ENCODE measurements around the gene CCDC159. TPM values are rescaled to one million over a fixed set of nuclear protein-coding genes. Genes with fewer than 3 reads are reported as not detected.

CCDC159 gene
- polyA plus RNA-seq, 1 of the 3 experiments (the other 2 are of a cell fraction): 25.2 TPM

DNA sequence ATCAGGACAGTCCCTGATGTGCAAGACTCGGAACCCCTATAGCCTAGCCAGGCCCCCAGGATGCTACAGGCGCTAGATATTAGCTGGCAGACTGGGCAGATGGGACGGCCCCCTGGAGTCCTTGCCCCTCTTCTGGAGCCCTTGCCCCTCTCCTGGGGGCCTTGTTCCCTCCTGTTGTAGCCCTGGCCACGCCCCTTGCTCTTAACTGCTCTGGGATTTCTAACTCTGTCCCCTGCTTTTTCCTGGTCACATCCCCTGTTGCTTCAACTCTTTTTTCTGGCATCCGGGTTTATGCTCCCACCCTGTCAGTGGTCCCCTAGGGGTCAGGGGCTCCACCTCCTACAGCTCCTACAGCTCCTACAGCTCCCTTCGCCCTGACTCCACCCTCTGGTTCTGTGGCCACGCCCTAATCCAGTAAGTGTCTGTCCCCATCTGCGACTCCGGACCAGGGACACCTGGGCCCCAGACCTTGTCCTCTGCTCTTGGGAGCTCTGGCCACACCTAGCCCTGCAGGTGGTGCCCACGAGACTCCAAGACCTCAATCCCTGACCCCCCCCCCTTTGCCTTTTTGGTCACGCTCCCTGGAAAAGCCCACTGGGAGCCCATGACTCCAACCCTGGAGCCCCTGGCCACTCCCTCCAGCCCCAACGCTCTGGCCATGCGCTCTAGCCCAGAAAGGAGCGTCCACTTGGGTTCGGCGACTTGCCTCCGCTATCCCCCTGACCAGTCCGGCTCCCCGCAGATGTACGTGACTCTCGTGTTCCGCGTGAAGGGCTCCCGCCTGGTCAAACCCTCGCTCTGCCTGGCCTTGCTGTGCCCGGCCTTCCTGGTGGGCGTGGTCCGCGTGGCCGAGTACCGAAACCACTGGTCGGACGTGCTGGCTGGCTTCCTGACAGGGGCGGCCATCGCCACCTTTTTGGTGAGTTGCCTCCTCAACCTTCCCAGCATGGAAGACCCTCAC is 15.7 kb downstream of the CCDC159 start:
- Histone ChIP-seq H3K4me2 (no peak overlapping the region), H3K9ac (no peak overlapping the region), H4K20me1 (ENCODE audit: insufficient read depth) (no peaks in the 10 kb centered on the region), H3K4me1 (ENCODE audit: control insufficient read depth in 1 of 2, insufficient read depth in 2 of 2, low read depth in 1 of 2, low read length in 1 of 2) (no peaks in the 10 kb centered on the region; a peak in 1 of 4 replicates), H3K4me3 (ENCODE audit: low read depth in 2 of 2, low read length in 1 of 2) (no peak overlapping the region), H3K27ac (ENCODE audit: low read depth in 2 of 2, low read length in 1 of 2) (no peak overlapping the region), H3F3A (replicated peaks; ENCODE audit: insufficient read depth) (no peaks in the 10 kb centered on the region), H2AFZ (ENCODE audit: low read depth) (no peak overlapping the region), H3K79me2 (ENCODE audit: insufficient read depth) (no peaks in the 10 kb centered on the region), H3K9me2 (no peaks in the 10 kb centered on the region), H3K27me3 (ENCODE audit: insufficient read depth) (no peaks in the 10 kb centered on the region), H3K36me3 (replicated peaks in 1 of 2; ENCODE audit: control insufficient read depth in 1 of 2, insufficient read depth in 2 of 2, low read length in 1 of 2) (peaks cover 0 to 12% of the 10 kb centered on the region in 2 experiments), H3K9me3 (no peaks in the 10 kb centered on the region)
- TF ChIP-seq, protein P1, sequence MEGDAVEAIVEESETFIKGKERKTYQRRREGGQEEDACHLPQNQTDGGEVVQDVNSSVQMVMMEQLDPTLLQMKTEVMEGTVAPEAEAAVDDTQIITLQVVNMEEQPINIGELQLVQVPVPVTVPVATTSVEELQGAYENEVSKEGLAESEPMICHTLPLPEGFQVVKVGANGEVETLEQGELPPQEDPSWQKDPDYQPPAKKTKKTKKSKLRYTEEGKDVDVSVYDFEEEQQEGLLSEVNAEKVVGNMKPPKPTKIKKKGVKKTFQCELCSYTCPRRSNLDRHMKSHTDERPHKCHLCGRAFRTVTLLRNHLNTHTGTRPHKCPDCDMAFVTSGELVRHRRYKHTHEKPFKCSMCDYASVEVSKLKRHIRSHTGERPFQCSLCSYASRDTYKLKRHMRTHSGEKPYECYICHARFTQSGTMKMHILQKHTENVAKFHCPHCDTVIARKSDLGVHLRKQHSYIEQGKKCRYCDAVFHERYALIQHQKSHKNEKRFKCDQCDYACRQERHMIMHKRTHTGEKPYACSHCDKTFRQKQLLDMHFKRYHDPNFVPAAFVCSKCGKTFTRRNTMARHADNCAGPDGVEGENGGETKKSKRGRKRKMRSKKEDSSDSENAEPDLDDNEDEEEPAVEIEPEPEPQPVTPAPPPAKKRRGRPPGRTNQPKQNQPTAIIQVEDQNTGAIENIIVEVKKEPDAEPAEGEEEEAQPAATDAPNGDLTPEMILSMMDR (IDR thresholded peaks at IDR 0.05): no peak
- no peak for TF ChIP-seq MXI1 (IDR thresholded peaks at IDR 0.05; ENCODE audit: low read depth, low read length)
- TF ChIP-seq, protein P2, sequence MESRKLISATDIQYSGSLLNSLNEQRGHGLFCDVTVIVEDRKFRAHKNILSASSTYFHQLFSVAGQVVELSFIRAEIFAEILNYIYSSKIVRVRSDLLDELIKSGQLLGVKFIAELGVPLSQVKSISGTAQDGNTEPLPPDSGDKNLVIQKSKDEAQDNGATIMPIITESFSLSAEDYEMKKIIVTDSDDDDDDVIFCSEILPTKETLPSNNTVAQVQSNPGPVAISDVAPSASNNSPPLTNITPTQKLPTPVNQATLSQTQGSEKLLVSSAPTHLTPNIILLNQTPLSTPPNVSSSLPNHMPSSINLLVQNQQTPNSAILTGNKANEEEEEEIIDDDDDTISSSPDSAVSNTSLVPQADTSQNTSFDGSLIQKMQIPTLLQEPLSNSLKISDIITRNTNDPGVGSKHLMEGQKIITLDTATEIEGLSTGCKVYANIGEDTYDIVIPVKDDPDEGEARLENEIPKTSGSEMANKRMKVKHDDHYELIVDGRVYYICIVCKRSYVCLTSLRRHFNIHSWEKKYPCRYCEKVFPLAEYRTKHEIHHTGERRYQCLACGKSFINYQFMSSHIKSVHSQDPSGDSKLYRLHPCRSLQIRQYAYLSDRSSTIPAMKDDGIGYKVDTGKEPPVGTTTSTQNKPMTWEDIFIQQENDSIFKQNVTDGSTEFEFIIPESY (IDR thresholded peaks at IDR 0.05; ENCODE audit: borderline replicate concordance, low read depth): no peak
- TF ChIP-seq SMC3 (IDR thresholded peaks at IDR 0.05; ENCODE audit: low read depth, low read length): no peak
- TF ChIP-seq, protein P3, sequence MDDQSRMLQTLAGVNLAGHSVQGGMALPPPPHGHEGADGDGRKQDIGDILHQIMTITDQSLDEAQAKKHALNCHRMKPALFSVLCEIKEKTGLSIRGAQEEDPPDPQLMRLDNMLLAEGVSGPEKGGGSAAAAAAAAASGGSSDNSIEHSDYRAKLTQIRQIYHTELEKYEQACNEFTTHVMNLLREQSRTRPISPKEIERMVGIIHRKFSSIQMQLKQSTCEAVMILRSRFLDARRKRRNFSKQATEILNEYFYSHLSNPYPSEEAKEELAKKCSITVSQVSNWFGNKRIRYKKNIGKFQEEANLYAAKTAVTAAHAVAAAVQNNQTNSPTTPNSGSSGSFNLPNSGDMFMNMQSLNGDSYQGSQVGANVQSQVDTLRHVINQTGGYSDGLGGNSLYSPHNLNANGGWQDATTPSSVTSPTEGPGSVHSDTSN (IDR thresholded peaks at IDR 0.05): no peak
- no peak for TF ChIP-seq GATA2 (CRISPR knock-in tag; IDR thresholded peaks at IDR 0.05)
- TF ChIP-seq TEAD4 (IDR thresholded peaks at IDR 0.05; ENCODE audit: borderline replicate concordance, insufficient read depth): no peak
- TF ChIP-seq NRF1 (IDR thresholded peaks at IDR 0.05; ENCODE audit: low read depth, low read length): no peak
- TF ChIP-seq EP300 (IDR thresholded peaks at IDR 0.05; ENCODE audit: borderline replicate concordance in 1 of 2, low read depth in 1 of 2, low read length in 1 of 2): no peak
- no peak for TF ChIP-seq GABPA (IDR thresholded peaks at IDR 0.05; ENCODE audit: low read depth)
- no peak for TF ChIP-seq RXRA (IDR thresholded peaks at IDR 0.05; ENCODE audit: borderline replicate concordance, low read depth)
- CTCF ChIA-PET: interaction anchor here (0.7 to 1.4 kb wide), 4 partner anchors 10 to 68 kb away, joined by 3 to 4 read pairs (median 3); partner anchors contain the start of gene SWSAP1
- DNase-seq: peak; percentile 31
- 94% methylated on average over 35 of the region's 35 CpGs for WGBS (ENCODE audit: low lambda C conversion rate)
- POLR2A ChIA-PET: no interaction called here
